Smooth muscle cell (in vitro differentiated cells): Measurements from ENCODE around the gene LAMB1. TPM values are rescaled to one million over a fixed set of nuclear protein-coding genes. Genes with fewer than 3 reads are reported as not detected.
"Not testable (repeated sequence)": the region's sequence is repeated elsewhere in the genome, so short reads cannot be mapped to it uniquely, and the experiment has no call there.

Experiments
- DNase-seq: peaks from one replicate; lab custom pipeline; 2025; ENCODE audit not compliant: unreplicated experiment; lab: John Stamatoyannopoulos, UW
- H2AFZ ChIP-seq: fragments of 200-600 bp; sonication (generic); 2 replicates; pipeline ENCODE4 v1.6.0; 2016; ENCODE audit warnings: antibody characterized with exemption, low read depth, mild to moderate bottlenecking
- H3F3A ChIP-seq: fragments of 200-600 bp; sonication (generic); 2 replicates; pipeline ENCODE4 v1.6.0; 2017; ENCODE audit warnings: antibody characterized with exemption, low read depth
- H3K27ac ChIP-seq: fragments of 200-600 bp; sonication (generic); 2 replicates; pipeline ENCODE4 v1.5.1; 2016; ENCODE audit warnings: low read depth, mild to moderate bottlenecking
- H3K27me3 ChIP-seq: fragments of 200-600 bp; sonication (generic); 2 replicates; pipeline ENCODE4 v1.6.1; 2016; ENCODE audit warnings: low read depth, mild to moderate bottlenecking
- H3K36me3 ChIP-seq: fragments of 200-600 bp; sonication (generic); 2 replicates; pipeline ENCODE4 v1.5.1; 2016; ENCODE audit warnings: low read depth
- H3K4me1 ChIP-seq: fragments of 200-600 bp; sonication (generic); 2 replicates; pipeline ENCODE4 v1.5.1; 2016; ENCODE audit warnings: low read depth
- H3K4me2 ChIP-seq: fragments of 200-600 bp; sonication (generic); 2 replicates; pipeline ENCODE4 v1.6.0; 2016; ENCODE audit warnings: mild to moderate bottlenecking
- H3K4me3 ChIP-seq: fragments of 200-600 bp; sonication (generic); 2 replicates; pipeline ENCODE4 v1.5.1; 2016; ENCODE audit warnings: mild to moderate bottlenecking
- H3K79me2 ChIP-seq: fragments of 200-600 bp; sonication (generic); 2 replicates; pipeline ENCODE4 v1.6.0; 2016; ENCODE audit warnings: low read depth, mild to moderate bottlenecking
- H3K9ac ChIP-seq: fragments of 200-600 bp; sonication (generic); 2 replicates; pipeline ENCODE4 v1.6.0; 2016; ENCODE audit warnings: low read depth
- H3K9me3 ChIP-seq: fragments of 200-600 bp; sonication (generic); replicated peaks from 2 replicates; pipeline ENCODE4 v1.5.1; 2016; ENCODE audit warnings: low read depth
- H4K20me1 ChIP-seq: fragments of 200-600 bp; sonication (generic); 2 replicates; pipeline ENCODE4 v1.6.0; 2016; ENCODE audit warnings: low read depth
- CTCF ChIP-seq: fragments of 200-600 bp; sonication (generic); IDR thresholded peaks from 2 replicates; pipeline ENCODE4 v1.5.1; 2017; ENCODE audit warnings: borderline replicate concordance, mild to moderate bottlenecking, antibody characterized with exemption; ENCODE audit not compliant: insufficient read depth, poor library complexity, severe bottlenecking
- WGBS: methylation state at CpG from one replicate; pipeline ENCODE4 v1.1.7; 2016; ENCODE audit warnings: low lambda C conversion rate; 5-methylcytosine and 5-hydroxymethylcytosine counted together
- polyA plus RNA-seq: library from polyadenylated mRNA; unstranded; fragments of >200 nt; fragmentation: Nextera tagmentation; extraction: Ambion mirVana; gene quantifications from 2 replicates; pipeline ENCODE4 v1.2.1, GENCODE V29; 2016
- total RNA-seq: library from RNA; depleted of rRNA; stranded (reverse); fragments of >200 nt; gene quantifications from 2 replicates; pipeline ENCODE4 v1.2.3, GENCODE V29; 2014

LAMB1 gene
- total and polyA plus RNA-seq, 2 experiments from 2014 or later = 191 to 244 TPM

GRCh38 chr7:108034586-108034985 is 31.6 kb upstream of the LAMB1 start:
- no peaks in the 10 kb centered on the region for H3K36me3 ChIP-seq
- peaks cover 14% of the 10 kb centered on the region for H3K4me1 ChIP-seq
- H3K9me3 ChIP-seq = no peaks in the 10 kb centered on the region
- H3K27me3 ChIP-seq = no peaks in the 10 kb centered on the region
- no peak overlapping the region for H3K4me3 ChIP-seq
- no peak overlapping the region for H3K4me2 ChIP-seq
- H3F3A ChIP-seq = no peaks in the 10 kb centered on the region
- H3K79me2 ChIP-seq = no peaks in the 10 kb centered on the region
- no peaks in the 10 kb centered on the region for H4K20me1 ChIP-seq
- H3K27ac ChIP-seq = no peak overlapping the region
- no peak overlapping the region for H2AFZ ChIP-seq
- 61% methylated on average over 2 of the region's 2 CpGs for WGBS
- no peak for TF ChIP-seq CTCF
- no peak overlapping the region for H3K9ac ChIP-seq
- no peak for DNase-seq

GRCh38 chr7:108033776-108034497 is 31.0 kb upstream of the LAMB1 start:
- Histone ChIP-seq H3F3A (no peaks in the 10 kb centered on the region), H3K4me2 (no peak overlapping the region), H3K4me3 (no peak overlapping the region), H4K20me1 (no peaks in the 10 kb centered on the region), H3K79me2 (no peaks in the 10 kb centered on the region), H3K27ac (no peak overlapping the region), H3K27me3 (no peaks in the 10 kb centered on the region), H2AFZ (no peak overlapping the region), H3K9me3 (no peaks in the 10 kb centered on the region), H3K36me3 (no peaks in the 10 kb centered on the region), H3K4me1 (peaks cover 14% of the 10 kb centered on the region), H3K9ac (no peak overlapping the region)
- 87% methylated on average over 5 of the region's 5 CpGs for WGBS
- TF ChIP-seq CTCF = no peak
- DNase-seq = no peak

DNA sequence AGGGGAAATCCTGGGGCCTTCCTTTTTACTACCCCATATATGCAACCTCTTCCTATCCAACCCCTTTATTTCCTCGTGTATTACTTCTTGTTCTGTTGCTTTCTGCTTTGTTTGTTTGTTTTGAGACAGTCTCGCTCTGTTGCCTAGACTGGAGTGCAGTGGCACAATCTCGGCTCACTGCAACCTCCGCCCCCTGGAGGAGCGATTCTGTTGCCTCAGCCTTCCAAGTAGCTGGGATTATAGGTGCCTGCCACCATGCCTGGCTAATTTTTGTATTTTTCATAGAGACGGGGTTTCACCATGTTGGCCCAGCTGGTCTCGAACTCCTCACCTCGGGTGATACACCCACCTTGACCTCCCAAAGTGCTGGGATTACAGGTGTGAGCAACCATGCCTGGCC is 30.3 kb upstream of the LAMB1 start:
- WGBS = 80% methylated on average over 8 of the region's 8 CpGs
- H4K20me1 ChIP-seq, H3K4me2 ChIP-seq, H3K27ac ChIP-seq, H3K4me3 ChIP-seq, DNase-seq, H3F3A ChIP-seq, H3K79me2 ChIP-seq, H3K9me3 ChIP-seq, H3K36me3 ChIP-seq, H3K27me3 ChIP-seq, H3K9ac ChIP-seq, H2AFZ ChIP-seq: not testable (repeated sequence)
- peaks cover 14% of the 10 kb centered on the region for H3K4me1 ChIP-seq

DNA sequence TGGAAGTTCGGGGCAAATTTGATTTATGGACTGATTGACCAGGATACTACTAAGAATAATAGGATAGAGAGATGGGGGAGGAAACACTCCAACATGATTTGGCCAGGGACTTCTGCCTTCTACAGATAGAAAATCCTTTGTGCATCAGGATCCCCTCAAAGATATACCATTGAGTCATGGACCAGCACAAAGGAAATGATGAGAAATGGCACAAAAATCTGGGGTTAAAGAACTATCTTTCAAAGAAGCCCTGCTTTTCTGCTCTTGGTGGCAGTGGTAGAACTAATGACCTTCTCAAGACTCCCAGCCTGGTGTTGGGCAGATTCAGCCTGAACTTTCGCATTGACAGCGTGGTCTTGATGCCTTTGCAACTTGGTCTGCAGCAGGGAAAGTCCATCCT is 27.6 kb upstream of the LAMB1 start:
- Histone ChIP-seq H4K20me1 (no peaks in the 10 kb centered on the region), H3K9me3 (no peaks in the 10 kb centered on the region), H3K36me3 (no peaks in the 10 kb centered on the region), H3K27ac (peak overlapping the region; percentile 78), H3K4me3 (no peak overlapping the region), H3K4me2 (peak overlapping the region; percentile 63), H3K79me2 (no peaks in the 10 kb centered on the region), H3K27me3 (no peaks in the 10 kb centered on the region), H3F3A (no peaks in the 10 kb centered on the region), H2AFZ (peak overlapping the region; percentile 42), H3K4me1 (peaks cover 14% of the 10 kb centered on the region), H3K9ac (peak overlapping the region; percentile 40)
- no peak for TF ChIP-seq CTCF
- WGBS = 78% methylated on average over 3 of the region's 3 CpGs
- no peak for DNase-seq
